ENCODE measurements around the gene UNC93A. TPM values are rescaled to one million over a fixed set of nuclear protein-coding genes. Genes with fewer than 3 reads are reported as not detected.
"Not testable (repeated sequence)": the region's sequence is repeated elsewhere in the genome, so short reads cannot be mapped to it uniquely, and the experiment has no call there.

UNC93A gene
- total and polyA plus RNA-seq, 7 experiments from 2014 or later = not detected

GRCh38 chr6:167356874-167357273, 65.8 kb downstream of the UNC93A start:
- intact Hi-C loops (cut with micrococcal nuclease) = loop anchor here in 1 of 2 donors (10.0 kb wide), 1 partner anchor 402 kb away; the partner anchor contains the start of gene RNASET2
- no peak for DNase-seq
- CTCF ChIA-PET = no interaction called here
- no peak overlapping the region for H3K27ac Mint-ChIP-seq
- Histone ChIP-seq H3K4me1 (ENCODE audit: control insufficient read depth in 2 of 2, insufficient read depth in 2 of 2, low read length in 2 of 2) (peaks cover 0 to under 1% of the 10 kb centered on the region in 2 donors), H3K4me3 (ENCODE audit: low read length) (no peak overlapping the region), H3K36me3 (ENCODE audit: control insufficient read depth in 2 of 3, insufficient read depth in 3 of 3, low read length in 3 of 3) (no peaks in the 10 kb centered on the region), H3K27ac (ENCODE audit: low read depth, low read length) (no peak overlapping the region), H3K27me3 (ENCODE audit: control insufficient read depth in 2 of 2, insufficient read depth in 2 of 2, low read length in 2 of 2) (no peaks in the 10 kb centered on the region), H3K9me3 (ENCODE audit: control insufficient read depth in 2 of 3, low read length in 3 of 3) (no peaks in the 10 kb centered on the region)
- peaks cover 0 to 2% (median under 1%) of the 10 kb centered on the region in 7 donors for H3K4me1 Mint-ChIP-seq
- POLR2A ChIA-PET = no interaction called here
- H3K27me3 Mint-ChIP-seq = peaks cover 6 to 17% (median 11%) of the 10 kb centered on the region in 5 donors
- peaks cover 0 to 4% (median 0%) of the 10 kb centered on the region in 11 donors for H3K9me3 Mint-ChIP-seq
- peaks cover 0 to 2% (median 0%) of the 10 kb centered on the region in 5 donors for H3K36me3 Mint-ChIP-seq
- ATAC-seq = no peak
- H3K4me3 Mint-ChIP-seq = no peak overlapping the region

- H3K27ac ChIP-seq (ENCODE audit: low read depth, low read length); ATAC-seq; CTCF ChIA-PET; H3K27ac Mint-ChIP-seq; H3K27me3 ChIP-seq (ENCODE audit: control insufficient read depth in 2 of 2, insufficient read depth in 2 of 2, low read length in 2 of 2); H3K4me3 Mint-ChIP-seq; H3K4me3 ChIP-seq (ENCODE audit: low read length); H3K4me1 Mint-ChIP-seq; H3K36me3 Mint-ChIP-seq; POLR2A ChIA-PET; DNase-seq; H3K9me3 ChIP-seq (ENCODE audit: control insufficient read depth in 2 of 3, low read length in 3 of 3); H3K9me3 Mint-ChIP-seq; H3K36me3 ChIP-seq (ENCODE audit: control insufficient read depth in 2 of 3, insufficient read depth in 3 of 3, low read length in 3 of 3); H3K4me1 ChIP-seq (ENCODE audit: control insufficient read depth in 2 of 2, insufficient read depth in 2 of 2, low read length in 2 of 2): not testable (repeated sequence)
- intact Hi-C loops (cut with micrococcal nuclease) = loop anchor here in 1 of 2 donors (10.0 kb wide), 1 partner anchor 404 kb away; the partner anchor contains the start of gene RNASET2
- H3K27me3 Mint-ChIP-seq = peaks cover 4 to 14% (median 7%) of the 10 kb centered on the region in 5 donors
Observed at GRCh38 chr6:167358394-167358793, 67.3 kb downstream of the UNC93A start.

- H3K36me3 ChIP-seq (ENCODE audit: control insufficient read depth in 2 of 3, insufficient read depth in 3 of 3, low read length in 3 of 3); H3K9me3 ChIP-seq (ENCODE audit: control insufficient read depth in 2 of 3, low read length in 3 of 3); H3K4me3 ChIP-seq (ENCODE audit: low read length); H3K9me3 Mint-ChIP-seq; H3K4me1 Mint-ChIP-seq; ATAC-seq; H3K27ac Mint-ChIP-seq; POLR2A ChIA-PET; H3K4me1 ChIP-seq (ENCODE audit: control insufficient read depth in 2 of 2, insufficient read depth in 2 of 2, low read length in 2 of 2); DNase-seq; H3K27me3 Mint-ChIP-seq; H3K27me3 ChIP-seq (ENCODE audit: control insufficient read depth in 2 of 2, insufficient read depth in 2 of 2, low read length in 2 of 2); intact Hi-C loops (cut with micrococcal nuclease); H3K4me3 Mint-ChIP-seq; H3K27ac ChIP-seq (ENCODE audit: low read depth, low read length); H3K36me3 Mint-ChIP-seq: not testable (repeated sequence)
- CTCF ChIA-PET = interaction anchor here (1.4 kb wide), 1 partner anchor 9 kb away, joined by 3 read pairs; no protein-coding TSS in a partner anchor
Observed at GRCh38 chr6:167361170-167361569, 70.1 kb downstream of the UNC93A start.

Other genes starting within 250 kb of the UNC93A start
- gene CCR6, start 168.2 kb upstream of the UNC93A start, total RNA-seq = 1 to 10 TPM in 1 of 5 experiments, under 1 TPM in 3, not detected in 1; 0.15 to 4.1 (median 0.48) TPM
- under 1 TPM; 0.38 to 0.93 TPM for gene CCR6, start 168.2 kb upstream of the UNC93A start, polyA plus RNA-seq
- gene GPR31, start 133.3 kb upstream of the UNC93A start, total RNA-seq = not detected
- not detected for gene GPR31, start 133.3 kb upstream of the UNC93A start, polyA plus RNA-seq
- not detected for gene TTLL2, start 33.8 kb downstream of the UNC93A start, total RNA-seq
- not detected for gene TTLL2, start 33.8 kb downstream of the UNC93A start, polyA plus RNA-seq